Umbilical cord (tissue), 1 donor: ENCODE measurements around the gene TMEM225. TPM values are rescaled to one million over a fixed set of nuclear protein-coding genes. Genes with fewer than 3 reads are reported as not detected.

ENCODE experiments used
- total RNA-seq: library from RNA; depleted of rRNA; stranded (reverse); fragments of >200 nt; gene quantifications from one replicate; pipeline ENCODE4 v1.2.3, GENCODE V29; 2014; ENCODE audit warnings: low replicate concordance; ENCODE audit not compliant: insufficient read depth

Gene TMEM225
- total RNA-seq, 1 donor from 2014 or later = 1.7 TPM

Other genes with a start within 250 kb of the TMEM225 start
- gene SCN3B, start 231.0 kb downstream of the TMEM225 start, total RNA-seq = 5.3 TPM
- gene ZNF202, start 144.0 kb downstream of the TMEM225 start, total RNA-seq = 9.1 TPM
- gene OR6X1, start 131.2 kb downstream of the TMEM225 start, total RNA-seq = 1.7 TPM
- not detected for gene OR6M1, start 79.3 kb downstream of the TMEM225 start, total RNA-seq
- 2.4 TPM for gene OR8D4, start 16.5 kb upstream of the TMEM225 start, total RNA-seq
- 7.2 TPM for gene OR4D5, start 53.9 kb upstream of the TMEM225 start, total RNA-seq
- gene OR6T1, start 58.2 kb upstream of the TMEM225 start, total RNA-seq = 1.2 TPM
- 2.2 TPM for gene OR10S1, start 92.1 kb upstream of the TMEM225 start, total RNA-seq
- gene OR10G6, start 109.5 kb upstream of the TMEM225 start, total RNA-seq = 1.9 TPM
- 2.4 TPM for gene OR10G4, start 127.3 kb upstream of the TMEM225 start, total RNA-seq
- 5.3 TPM for gene OR10G9, start 137.3 kb upstream of the TMEM225 start, total RNA-seq
- not detected for gene OR10G8, start 141.1 kb upstream of the TMEM225 start, total RNA-seq
- 4.1 TPM for gene OR10G7, start 155.7 kb upstream of the TMEM225 start, total RNA-seq
- 19.7 TPM for gene VWA5A, start 229.8 kb upstream of the TMEM225 start, total RNA-seq